Trophoblast cell (in vitro differentiated cells and primary cell): ENCODE results near the gene TNKS1BP1.

Source experiments
- DNase-seq, 2 donors: peaks; one replicate each; pipeline ENCODE4 v3.0.0-alpha.2; 2016
- H2AFZ ChIP-seq: 2 replicates; pipeline ENCODE4 v1.6.1; 2013; ENCODE audit warnings: low read length, moderate library complexity, mild to moderate bottlenecking; ENCODE audit not compliant: insufficient read depth, poor library complexity
- H2AK5ac ChIP-seq: 2 replicates; pipeline ENCODE4 v1.6.1; 2013; ENCODE audit warnings: mild to moderate bottlenecking, low read length
- H2BK120ac ChIP-seq: 2 replicates; pipeline ENCODE4 v1.6.1; 2013; ENCODE audit warnings: low read length, mild to moderate bottlenecking, moderate library complexity; ENCODE audit not compliant: insufficient read depth, poor library complexity
- H2BK12ac ChIP-seq: 2 replicates; pipeline ENCODE4 v1.6.1; 2013; ENCODE audit warnings: mild to moderate bottlenecking, low read length, moderate library complexity
- H2BK5ac ChIP-seq: 2 replicates; pipeline ENCODE4 v1.6.1; 2013; ENCODE audit warnings: low read length, low read depth, moderate library complexity, mild to moderate bottlenecking; ENCODE audit not compliant: poor library complexity
- H3K14ac ChIP-seq: 2 replicates; pipeline ENCODE4 v1.6.1; 2013; ENCODE audit warnings: mild to moderate bottlenecking, low read length
- H3K18ac ChIP-seq: 2 replicates; pipeline ENCODE4 v1.6.1; 2013; ENCODE audit warnings: mild to moderate bottlenecking, low read length
- H3K23ac ChIP-seq: 2 replicates; pipeline ENCODE4 v1.6.1; 2013; ENCODE audit warnings: low read length
- H3K27ac ChIP-seq: 2 replicates; pipeline ENCODE4 v1.5.1; 2013; ENCODE audit warnings: low read depth, mild to moderate bottlenecking, inconsistent platforms, low read length, moderate library complexity
- H3K27me3 ChIP-seq: 2 replicates; pipeline ENCODE4 v1.6.1; 2013; ENCODE audit warnings: inconsistent platforms, mild to moderate bottlenecking, low read length, moderate library complexity; ENCODE audit not compliant: insufficient read depth
- H3K36me3 ChIP-seq, 2 experiments: 1 replicate in 1 of 2; 2 replicates in 1 of 2; pipeline ENCODE4 v1.6.1; 2013; ENCODE audit warnings: low read length in 2 of 2, mild to moderate bottlenecking in 2 of 2, moderate library complexity in 1 of 2; ENCODE audit not compliant: insufficient read depth in 2 of 2, control insufficient read depth in 1 of 2
- H3K4ac ChIP-seq: 2 replicates; pipeline ENCODE4 v1.6.1; 2013; ENCODE audit warnings: low read depth, mild to moderate bottlenecking, low read length, moderate library complexity
- H3K4me1 ChIP-seq, 2 experiments: 1 replicate in 1 of 2; 2 replicates in 1 of 2; pipeline ENCODE4 v1.6.1; 2013; ENCODE audit warnings: low read length in 2 of 2, mild to moderate bottlenecking in 2 of 2, moderate library complexity in 1 of 2; ENCODE audit not compliant: insufficient read depth in 2 of 2, control insufficient read depth in 1 of 2
- H3K4me2 ChIP-seq: 2 replicates; pipeline ENCODE4 v1.6.1; 2013; ENCODE audit warnings: inconsistent platforms, mild to moderate bottlenecking, low read length, moderate library complexity
- H3K4me3 ChIP-seq: 2 replicates; pipeline ENCODE4 v1.5.1; 2013; ENCODE audit warnings: mild to moderate bottlenecking, low read depth, low read length, inconsistent platforms
- H3K79me1 ChIP-seq: one replicate; pipeline ENCODE4 v1.6.1; 2013; ENCODE audit warnings: low read length
- H3K79me2 ChIP-seq: 2 replicates; pipeline ENCODE4 v1.6.1; 2013; ENCODE audit warnings: low read length, mild to moderate bottlenecking; ENCODE audit not compliant: control insufficient read depth, insufficient read depth, poor library complexity
- H3K9ac ChIP-seq: 2 replicates; pipeline ENCODE4 v1.6.1; 2013; ENCODE audit warnings: mild to moderate bottlenecking, low read length
- H3K9me3 ChIP-seq: 2 replicates; pipeline ENCODE4 v1.6.1; 2013; ENCODE audit warnings: low read depth, mild to moderate bottlenecking, control low read depth, inconsistent platforms, low read length; ENCODE audit not compliant: insufficient read depth
- H4K12ac ChIP-seq: 2 replicates; pipeline ENCODE4 v1.6.1; 2013; ENCODE audit warnings: low read depth, mild to moderate bottlenecking, low read length, moderate library complexity
- H4K8ac ChIP-seq: 2 replicates; pipeline ENCODE4 v1.6.1; 2013; ENCODE audit warnings: low read depth, mild to moderate bottlenecking, low read length, moderate library complexity
- H4K91ac ChIP-seq: one replicate; pipeline ENCODE4 v1.6.1; 2013; ENCODE audit warnings: low read depth, mild to moderate bottlenecking, low read length, moderate library complexity
- WGBS: extraction: QIAGEN DNeasy Blood & Tissue Kit; methylation state at CpG from one replicate; pipeline ENCODE4 v1.1.7; 2013; ENCODE audit warnings: missing lambda C conversion rate; ENCODE audit not compliant: insufficient read length, insufficient coverage; ENCODE audit errors: extremely low coverage; 5-methylcytosine and 5-hydroxymethylcytosine counted together

The TNKS1BP1 gene

DNA sequence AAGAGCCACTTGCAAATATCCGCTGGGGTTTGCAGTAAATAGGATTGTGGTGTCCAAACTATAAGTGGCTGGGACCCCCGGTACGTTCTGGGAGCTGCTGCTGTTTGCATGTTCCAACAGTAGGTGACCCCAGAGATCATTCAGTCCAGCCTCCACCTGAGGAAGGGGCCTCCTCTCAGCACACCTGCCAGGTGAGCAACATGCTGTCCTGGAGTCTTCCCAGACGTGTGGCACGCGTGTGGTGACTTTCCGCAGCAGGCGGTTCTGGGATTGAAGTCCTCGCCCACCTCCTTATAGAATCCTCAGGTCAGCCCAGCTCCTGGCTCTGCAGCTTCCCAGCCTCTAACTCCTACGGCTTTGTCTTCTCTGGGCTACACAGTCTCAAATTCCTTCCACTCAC lies 20.1 kb upstream of the TNKS1BP1 start:
- no peak overlapping the region for H3K18ac ChIP-seq
- peaks cover 7 to 9% of the 10 kb centered on the region in 2 experiments for H3K4me1 ChIP-seq
- no peak overlapping the region for H2AK5ac ChIP-seq
- peak overlapping the region; percentile 17 for H3K9ac ChIP-seq
- H4K91ac ChIP-seq, result no peak overlapping the region
- no peak overlapping the region for H2BK5ac ChIP-seq
- H4K12ac ChIP-seq, result no peak overlapping the region
- H3K4me3 ChIP-seq, result no peak overlapping the region
- H3K79me1 ChIP-seq, result peaks cover 1% of the 10 kb centered on the region
- H3K36me3 ChIP-seq, result no peaks in the 10 kb centered on the region
- H3K23ac ChIP-seq, result no peak overlapping the region
- H2AFZ ChIP-seq, result no peak overlapping the region
- DNase-seq, result no peak
- H3K27ac ChIP-seq, result no peak overlapping the region
- no peak overlapping the region for H3K4me2 ChIP-seq
- no peaks in the 10 kb centered on the region for H3K27me3 ChIP-seq
- WGBS, result no CpG with 5 or more reads among the region's 10 CpGs
- peak overlapping the region; percentile 35 for H2BK12ac ChIP-seq
- no peak overlapping the region for H3K4ac ChIP-seq
- H3K14ac ChIP-seq, result no peak overlapping the region
- no peaks in the 10 kb centered on the region for H3K9me3 ChIP-seq
- no peaks in the 10 kb centered on the region for H3K79me2 ChIP-seq
- no peak overlapping the region for H4K8ac ChIP-seq
- no peak overlapping the region for H2BK120ac ChIP-seq

DNA sequence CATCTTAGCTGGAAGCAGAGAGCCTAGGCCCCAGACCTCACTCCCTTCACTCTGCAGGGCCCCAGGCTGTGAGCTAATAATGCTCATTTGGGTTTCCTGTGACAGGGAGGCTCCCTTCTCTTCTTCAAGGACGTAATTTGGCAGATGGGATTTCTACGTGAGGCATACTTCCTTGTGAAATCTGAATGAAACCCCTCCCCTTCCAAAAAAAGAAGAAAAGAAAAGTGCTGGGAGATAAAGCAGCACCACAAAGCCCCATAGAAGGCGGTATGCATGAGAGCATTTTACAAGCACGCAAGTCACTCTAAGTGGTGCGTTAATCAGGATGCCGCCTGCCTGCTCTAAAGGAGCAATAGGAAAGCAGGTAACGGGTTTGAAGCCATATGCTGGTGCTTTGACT lies 19.1 kb upstream of the TNKS1BP1 start:
- Histone ChIP-seq H4K8ac (no peak overlapping the region), H3K14ac (no peak overlapping the region), H3K9ac (no peak overlapping the region), H4K91ac (no peak overlapping the region), H3K9me3 (no peaks in the 10 kb centered on the region), H3K79me1 (no peaks in the 10 kb centered on the region), H3K4me3 (no peak overlapping the region), H3K4me1 (peaks cover 8 to 10% of the 10 kb centered on the region in 2 experiments), H2BK5ac (no peak overlapping the region), H3K4ac (no peak overlapping the region), H3K79me2 (no peaks in the 10 kb centered on the region), H3K27me3 (no peaks in the 10 kb centered on the region), H2BK120ac (no peak overlapping the region), H3K4me2 (no peak overlapping the region), H3K36me3 (no peaks in the 10 kb centered on the region), H2BK12ac (no peak overlapping the region), H2AFZ (no peak overlapping the region), H3K27ac (no peak overlapping the region), H2AK5ac (no peak overlapping the region), H3K18ac (no peak overlapping the region), H3K23ac (no peak overlapping the region), H4K12ac (no peak overlapping the region)
- no CpG with 5 or more reads among the region's 7 CpGs for WGBS
- no peak for DNase-seq

- Histone ChIP-seq H3K79me1 (no peaks in the 10 kb centered on the region), H3K4me1 (peaks cover 8 to 10% of the 10 kb centered on the region in 2 experiments), H3K9me3 (no peaks in the 10 kb centered on the region), H3K4me3 (no peak overlapping the region), H2AK5ac (no peak overlapping the region), H3K18ac (no peak overlapping the region), H3K27ac (no peak overlapping the region), H3K79me2 (no peaks in the 10 kb centered on the region), H2AFZ (no peak overlapping the region), H2BK12ac (no peak overlapping the region), H2BK120ac (no peak overlapping the region), H4K12ac (no peak overlapping the region), H3K23ac (no peak overlapping the region), H3K4me2 (no peak overlapping the region), H4K8ac (no peak overlapping the region), H3K4ac (no peak overlapping the region), H3K36me3 (no peaks in the 10 kb centered on the region), H2BK5ac (no peak overlapping the region), H4K91ac (no peak overlapping the region), H3K9ac (no peak overlapping the region), H3K14ac (no peak overlapping the region), H3K27me3 (no peaks in the 10 kb centered on the region)
- no peak for DNase-seq
- no CpG with 5 or more reads among the region's 11 CpGs for WGBS
These were observed 17.9 kb upstream of the TNKS1BP1 start for GRCh38 chr11:57342702-57343101.

- Histone ChIP-seq H4K8ac (no peak overlapping the region), H3K4me1 (peaks cover 8 to 10% of the 10 kb centered on the region in 2 experiments), H3K18ac (no peak overlapping the region), H2AK5ac (no peak overlapping the region), H3K4me2 (no peak overlapping the region), H3K23ac (no peak overlapping the region), H3K79me2 (no peaks in the 10 kb centered on the region), H3K27ac (no peak overlapping the region), H2BK120ac (no peak overlapping the region), H2AFZ (no peak overlapping the region), H3K9me3 (no peaks in the 10 kb centered on the region), H2BK12ac (no peak overlapping the region), H3K36me3 (no peaks in the 10 kb centered on the region), H4K91ac (no peak overlapping the region), H3K4me3 (no peak overlapping the region), H3K79me1 (no peaks in the 10 kb centered on the region), H3K27me3 (no peaks in the 10 kb centered on the region), H3K14ac (no peak overlapping the region), H3K9ac (no peak overlapping the region), H2BK5ac (no peak overlapping the region), H4K12ac (no peak overlapping the region), H3K4ac (no peak overlapping the region)
- no CpG with 5 or more reads among the region's 6 CpGs for WGBS
- DNase-seq, result no peak
These were observed 16.6 kb upstream of the TNKS1BP1 start for GRCh38 chr11:57341250-57341808.
